MCF 10A (cell line): ENCODE data around the gene TMEM114. TPM values are rescaled to one million over a fixed set of nuclear protein-coding genes. Genes with fewer than 3 reads are reported as not detected.

Source experiments
- BruUV-seq: library from RNA; stranded (reverse); fragments of 400-500 nt; replicated peaks from 2 replicates; lab custom pipeline; 2021; lab: Mats Ljungman, UMichigan
- CTCF ChIA-PET: fragments of 300-600 bp; sonication (Branson Sonifier 250); formaldehyde crosslinking; extraction: SDS; loops from one replicate; lab custom pipeline; 2021; ENCODE audit warnings: antibody characterized with exemption, inconsistent platforms; lab: Yijun Ruan, JAX
- POLR2A ChIA-PET: fragments of 300-600, 350-650 bp; sonication (Branson Sonifier 250); formaldehyde crosslinking; extraction: SDS; loops from one replicate; lab custom pipeline; 2020; ENCODE audit warnings: antibody characterized with exemption, inconsistent platforms; lab: Yijun Ruan, JAX
- DNase-seq: peaks from one replicate; pipeline ENCODE4 v3.0.0-alpha.2; 2018; ENCODE audit not compliant: unreplicated experiment
- H3K27ac Mint-ChIP-seq: one replicate; pipeline ENCODE4 v1.8.0; 2022; ENCODE audit warnings: mild to moderate bottlenecking, low read depth, mixed read lengths; ENCODE audit not compliant: unreplicated experiment
- H3K27me3 Mint-ChIP-seq: one replicate; pipeline ENCODE4 v1.8.0; 2022; ENCODE audit warnings: mixed read lengths; ENCODE audit not compliant: insufficient read depth, unreplicated experiment
- H3K36me3 Mint-ChIP-seq: one replicate; pipeline ENCODE4 v1.8.0; 2022; ENCODE audit warnings: mild to moderate bottlenecking, moderate library complexity, mixed read lengths; ENCODE audit not compliant: insufficient read depth, unreplicated experiment
- H3K4me1 Mint-ChIP-seq: one replicate; pipeline ENCODE4 v1.8.0; 2022; ENCODE audit warnings: mixed read lengths; ENCODE audit not compliant: insufficient read depth, unreplicated experiment
- H3K4me3 Mint-ChIP-seq: one replicate; pipeline ENCODE4 v1.8.0; 2022; ENCODE audit warnings: mild to moderate bottlenecking, moderate library complexity, mixed read lengths; ENCODE audit not compliant: unreplicated experiment
- H3K9me3 Mint-ChIP-seq: one replicate; pipeline ENCODE4 v1.8.0; 2022; ENCODE audit warnings: mixed read lengths; ENCODE audit not compliant: unreplicated experiment
- intact Hi-C: fragments of 100-400 bp; cut with micrococcal nuclease; formaldehyde crosslinking; loops from 2 replicates; pipeline ENCODE4 v1.14.1; 2022
- total RNA-seq: library from RNA; stranded (reverse); gene quantifications from 2 replicates; pipeline ENCODE4 v1.2.3, GENCODE V29; 2022
- TF ChIP-seq, protein P1 (sequence below): fragments of 200-600 bp; IDR thresholded peaks from one replicate; pipeline ENCODE4 v1.8.0; 2022; ENCODE audit warnings: antibody characterized with exemption, mild to moderate bottlenecking; ENCODE audit not compliant: unreplicated experiment

TMEM114 gene
- total RNA-seq, 1 experiment from 2014 or later, result not detected

GRCh38 chr16:8533509-8533908 is 56.8 kb downstream of the TMEM114 start:
- TF ChIP-seq, protein P1, sequence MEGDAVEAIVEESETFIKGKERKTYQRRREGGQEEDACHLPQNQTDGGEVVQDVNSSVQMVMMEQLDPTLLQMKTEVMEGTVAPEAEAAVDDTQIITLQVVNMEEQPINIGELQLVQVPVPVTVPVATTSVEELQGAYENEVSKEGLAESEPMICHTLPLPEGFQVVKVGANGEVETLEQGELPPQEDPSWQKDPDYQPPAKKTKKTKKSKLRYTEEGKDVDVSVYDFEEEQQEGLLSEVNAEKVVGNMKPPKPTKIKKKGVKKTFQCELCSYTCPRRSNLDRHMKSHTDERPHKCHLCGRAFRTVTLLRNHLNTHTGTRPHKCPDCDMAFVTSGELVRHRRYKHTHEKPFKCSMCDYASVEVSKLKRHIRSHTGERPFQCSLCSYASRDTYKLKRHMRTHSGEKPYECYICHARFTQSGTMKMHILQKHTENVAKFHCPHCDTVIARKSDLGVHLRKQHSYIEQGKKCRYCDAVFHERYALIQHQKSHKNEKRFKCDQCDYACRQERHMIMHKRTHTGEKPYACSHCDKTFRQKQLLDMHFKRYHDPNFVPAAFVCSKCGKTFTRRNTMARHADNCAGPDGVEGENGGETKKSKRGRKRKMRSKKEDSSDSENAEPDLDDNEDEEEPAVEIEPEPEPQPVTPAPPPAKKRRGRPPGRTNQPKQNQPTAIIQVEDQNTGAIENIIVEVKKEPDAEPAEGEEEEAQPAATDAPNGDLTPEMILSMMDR, result no peak
- Mint-ChIP-seq H3K9me3 (no peaks in the 10 kb centered on the region), H3K4me1 (no peaks in the 10 kb centered on the region), H3K4me3 (no peak overlapping the region), H3K27me3 (peaks cover 24% of the 10 kb centered on the region), H3K36me3 (no peaks in the 10 kb centered on the region), H3K27ac (no peak overlapping the region)
- intact Hi-C loops, result no loop called here
- POLR2A ChIA-PET, result no interaction called here
- BruUV-seq, result no TSS peak
- DNase-seq, result no peak
- CTCF ChIA-PET, result no interaction called here

DNA sequence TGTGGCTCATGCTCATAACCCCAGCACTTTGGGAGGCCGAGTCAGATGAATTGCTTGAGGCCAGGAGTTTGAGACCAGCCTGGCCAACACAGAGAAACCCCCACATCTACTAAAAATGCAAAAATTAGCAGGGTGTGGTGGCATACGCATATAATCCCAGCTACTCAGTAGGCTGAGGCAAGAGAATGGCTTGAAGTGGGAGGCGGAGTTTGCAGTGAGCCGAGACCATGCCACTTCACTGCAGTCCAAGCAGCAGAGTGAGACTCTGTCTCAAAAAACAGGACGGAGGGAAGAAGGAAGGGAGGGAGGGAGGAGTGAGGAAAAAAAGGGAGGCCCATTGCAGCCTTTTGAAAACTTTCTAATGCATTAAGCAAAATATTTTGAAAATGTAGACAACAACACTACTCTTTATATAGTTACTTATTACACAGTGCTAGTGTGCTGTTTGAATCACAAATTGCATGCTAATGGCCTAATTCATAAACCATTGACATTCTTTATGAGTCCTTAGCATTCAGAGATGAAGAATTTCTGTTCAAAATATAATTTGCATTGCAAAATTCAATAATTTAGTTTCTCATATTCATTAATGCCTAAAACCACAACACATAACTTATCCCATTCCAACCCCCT is 59.4 kb downstream of the TMEM114 start:
- TF ChIP-seq, protein P1, result no peak

DNA sequence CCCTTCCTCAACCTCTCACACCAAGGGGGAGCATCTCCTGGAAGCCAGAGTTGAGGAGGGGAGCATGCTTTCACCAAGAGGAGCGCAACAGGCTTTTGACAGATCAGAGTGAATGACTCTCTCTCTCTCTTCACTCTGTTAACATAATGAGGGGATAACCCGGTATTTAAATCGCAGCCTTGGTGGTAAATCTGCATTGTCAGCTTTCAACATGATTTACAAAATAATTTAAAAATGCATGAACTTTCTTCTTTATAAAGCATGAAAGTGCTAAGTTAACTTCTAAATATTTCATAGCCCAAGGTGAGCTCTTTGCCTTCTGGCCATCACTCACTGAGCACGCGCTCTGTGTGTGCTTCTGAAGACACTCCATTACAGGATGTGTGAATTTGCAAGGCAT is 61.8 kb downstream of the TMEM114 start:
- Mint-ChIP-seq H3K4me3 (no peak overlapping the region), H3K27me3 (peaks cover 64% of the 10 kb centered on the region), H3K4me1 (no peaks in the 10 kb centered on the region), H3K27ac (no peak overlapping the region), H3K9me3 (no peaks in the 10 kb centered on the region), H3K36me3 (no peaks in the 10 kb centered on the region)
- TF ChIP-seq, protein P1, result no peak
- intact Hi-C loops, result no loop called here
- POLR2A ChIA-PET, result interaction anchor here (0.6 kb wide), 1 partner anchor 606 kb away, joined by 3 read pairs; no protein-coding TSS in a partner anchor
- no peak for DNase-seq
- CTCF ChIA-PET, result interaction anchor here (0.6 to 0.8 kb wide), 2 partner anchors 44 to 296 kb away, joined by 3 read pairs; no protein-coding TSS in a partner anchor
- no TSS peak for BruUV-seq

More for the DNA sequence above, 59.4 kb downstream of the TMEM114 start:
- H3K9me3 Mint-ChIP-seq, result no peaks in the 10 kb centered on the region
- CTCF ChIA-PET, result no interaction called here
- no peaks in the 10 kb centered on the region for H3K4me1 Mint-ChIP-seq
- POLR2A ChIA-PET, result no interaction called here
- no peak overlapping the region for H3K27ac Mint-ChIP-seq
- H3K36me3 Mint-ChIP-seq, result no peaks in the 10 kb centered on the region
- BruUV-seq, result no TSS peak
- H3K27me3 Mint-ChIP-seq, result peaks cover 49% of the 10 kb centered on the region
- DNase-seq, result no peak
- no peak overlapping the region for H3K4me3 Mint-ChIP-seq
- intact Hi-C loops, result no loop called here

- no TSS peak for BruUV-seq
- intact Hi-C loops, result no loop called here
- POLR2A ChIA-PET, result no interaction called here
- H3K4me3 Mint-ChIP-seq, result no peak overlapping the region
- TF ChIP-seq, protein P1, result no peak
- no peak for DNase-seq
- peaks cover 83% of the 10 kb centered on the region for H3K27me3 Mint-ChIP-seq
- H3K27ac Mint-ChIP-seq, result no peak overlapping the region
- no peaks in the 10 kb centered on the region for H3K4me1 Mint-ChIP-seq
- H3K9me3 Mint-ChIP-seq, result no peaks in the 10 kb centered on the region
- H3K36me3 Mint-ChIP-seq, result no peaks in the 10 kb centered on the region
- CTCF ChIA-PET, result interaction anchor here (0.6 to 0.7 kb wide), 3 partner anchors 104 to 1537 kb away, joined by 3 read pairs; no protein-coding TSS in a partner anchor
Measured at GRCh38 chr16:8523932-8524331, 66.4 kb downstream of the TMEM114 start.
